Chondrocyte (in vitro differentiated cells): ENCODE results near the gene TBCE. TPM values are rescaled to one million over a fixed set of nuclear protein-coding genes. Genes with fewer than 3 reads are reported as not detected.

Source experiments
- DNase-seq: peaks from one replicate; pipeline ENCODE4 v3.0.0; 2021; ENCODE audit warnings: mixed read lengths, low spot score
- H3K27ac Mint-ChIP-seq: one replicate; pipeline ENCODE4 v1.8.0; 2021; ENCODE audit warnings: mild to moderate bottlenecking, moderate library complexity, mixed read lengths; ENCODE audit not compliant: unreplicated experiment
- H3K27me3 Mint-ChIP-seq: 2 replicates; pipeline ENCODE4 v1.8.0; 2021; ENCODE audit warnings: low read depth, mixed read lengths
- H3K36me3 Mint-ChIP-seq: 2 replicates; pipeline ENCODE4 v1.8.0; 2021; ENCODE audit warnings: low read depth, mixed read lengths
- H3K4me1 Mint-ChIP-seq: 2 replicates; pipeline ENCODE4 v1.8.0; 2021; ENCODE audit warnings: low read depth, mild to moderate bottlenecking, mixed read lengths
- H3K4me3 Mint-ChIP-seq: one replicate; pipeline ENCODE4 v1.8.0; 2021; ENCODE audit warnings: mild to moderate bottlenecking, moderate library complexity, mixed read lengths; ENCODE audit not compliant: unreplicated experiment
- H3K9me3 Mint-ChIP-seq: 2 replicates; pipeline ENCODE4 v1.8.0; 2021; ENCODE audit warnings: low read depth, mixed read lengths
- CTCF ChIP-seq: fragments of 200-600 bp; sonication (generic); IDR thresholded peaks from 2 replicates; pipeline ENCODE4 v1.5.0; 2021; ENCODE audit warnings: antibody characterized with exemption, mild to moderate bottlenecking, moderate library complexity
- total RNA-seq: library from RNA; stranded (reverse); gene quantifications from 3 replicates; pipeline ENCODE4 v1.2.1, GENCODE V29; 2021

The TBCE gene
- total RNA-seq, 1 donor from 2014 or later, result 23.2 TPM

- Mint-ChIP-seq H3K4me3 (no peak overlapping the region), H3K36me3 (no peaks in the 10 kb centered on the region), H3K27ac (no peak overlapping the region), H3K4me1 (peaks cover 12% of the 10 kb centered on the region), H3K9me3 (no peaks in the 10 kb centered on the region), H3K27me3 (no peaks in the 10 kb centered on the region)
- DNase-seq, result no peak
- no peak for TF ChIP-seq CTCF
Measured at GRCh38 chr1:235426143-235426542, 58.9 kb downstream of the TBCE start.

GRCh38 chr1:235426680-235427079, 59.5 kb downstream of the TBCE start:
- no peak overlapping the region for H3K27ac Mint-ChIP-seq

GRCh38 chr1:235427447-235427846, 60.2 kb downstream of the TBCE start:
- Mint-ChIP-seq H3K36me3 (no peaks in the 10 kb centered on the region), H3K4me1 (peaks cover 15% of the 10 kb centered on the region), H3K9me3 (no peaks in the 10 kb centered on the region), H3K4me3 (no peak overlapping the region), H3K27ac (no peak overlapping the region), H3K27me3 (no peaks in the 10 kb centered on the region)
- DNase-seq, result no peak
- TF ChIP-seq CTCF, result no peak

More at GRCh38 chr1:235426680-235427079, 59.5 kb downstream of the TBCE start:
- Mint-ChIP-seq H3K9me3 (no peaks in the 10 kb centered on the region), H3K4me3 (no peak overlapping the region), H3K27me3 (no peaks in the 10 kb centered on the region), H3K36me3 (no peaks in the 10 kb centered on the region), H3K4me1 (peaks cover 15% of the 10 kb centered on the region)
- TF ChIP-seq CTCF, result no peak
- no peak for DNase-seq

GRCh38 chr1:235429143-235429542, 61.9 kb downstream of the TBCE start:
- Mint-ChIP-seq H3K27me3 (no peaks in the 10 kb centered on the region), H3K4me1 (peaks cover 15% of the 10 kb centered on the region), H3K9me3 (no peaks in the 10 kb centered on the region), H3K36me3 (peaks cover 3% of the 10 kb centered on the region), H3K27ac (no peak overlapping the region), H3K4me3 (no peak overlapping the region)
- no peak for TF ChIP-seq CTCF
- no peak for DNase-seq

GRCh38 chr1:235430991-235431390, 63.8 kb downstream of the TBCE start:
- H3K27ac Mint-ChIP-seq, result peak overlapping the region; percentile 85
- no peak for TF ChIP-seq CTCF
- DNase-seq, result no peak
- H3K4me3 Mint-ChIP-seq, result no peak overlapping the region
- H3K27me3 Mint-ChIP-seq, result no peaks in the 10 kb centered on the region
- H3K4me1 Mint-ChIP-seq, result peaks cover 15% of the 10 kb centered on the region
- peaks cover 8% of the 10 kb centered on the region for H3K36me3 Mint-ChIP-seq
- H3K9me3 Mint-ChIP-seq, result no peaks in the 10 kb centered on the region
